WTC11 (cell line): ENCODE measurements around the gene SLC25A20.

Experiments
- CTCF ChIP-seq: fragments of 200-600 bp; IDR thresholded peaks from 2 replicates; pipeline ENCODE4 v1.8.0; 2022; ENCODE audit warnings: antibody characterized with exemption
- E2F4 ChIP-seq: sonication (generic); formaldehyde crosslinking; IDR thresholded peaks from 2 replicates; pipeline ENCODE4 v1.8.1; 2022; ENCODE audit warnings: low read depth, mild to moderate bottlenecking, moderate library complexity, missing genetic modification reagents, borderline replicate concordance
- ELF4 ChIP-seq: sonication (generic); formaldehyde crosslinking; IDR thresholded peaks from 2 replicates; pipeline ENCODE4 v1.8.1; 2022; ENCODE audit warnings: low read depth, mild to moderate bottlenecking, moderate library complexity, missing genetic modification reagents
- FOXP1 ChIP-seq: sonication (generic); formaldehyde crosslinking; IDR thresholded peaks from 2 replicates; pipeline ENCODE4 v1.8.0; 2022; ENCODE audit warnings: missing genetic modification reagents, mild to moderate bottlenecking, moderate library complexity, borderline replicate concordance
- FOXP4 ChIP-seq: sonication (generic); formaldehyde crosslinking; IDR thresholded peaks from 2 replicates; pipeline ENCODE4 v1.8.0; 2022; ENCODE audit warnings: mild to moderate bottlenecking, missing genetic modification reagents
- IRF2 ChIP-seq: sonication (generic); formaldehyde crosslinking; IDR thresholded peaks from 2 replicates; pipeline ENCODE4 v1.8.0; 2022; ENCODE audit warnings: low read depth, missing genetic modification reagents, borderline replicate concordance
- JUN ChIP-seq: sonication (generic); formaldehyde crosslinking; IDR thresholded peaks from 2 replicates; pipeline ENCODE4 v1.8.0; 2023; ENCODE audit warnings: mild to moderate bottlenecking, missing genetic modification reagents
- MAX ChIP-seq: sonication (generic); formaldehyde crosslinking; IDR thresholded peaks from 2 replicates; pipeline ENCODE4 v1.8.0; 2022; ENCODE audit warnings: mild to moderate bottlenecking, missing genetic modification reagents
- SMAD4 ChIP-seq: sonication (generic); formaldehyde crosslinking; IDR thresholded peaks from 2 replicates; pipeline ENCODE4 v1.8.0; 2022; ENCODE audit warnings: mild to moderate bottlenecking, missing genetic modification reagents
- TP53 ChIP-seq: sonication (generic); formaldehyde crosslinking; IDR thresholded peaks from 2 replicates; pipeline ENCODE4 v1.8.1; 2023; ENCODE audit warnings: mild to moderate bottlenecking, missing genetic modification reagents
- USF2 ChIP-seq: sonication (generic); formaldehyde crosslinking; IDR thresholded peaks from 2 replicates; pipeline ENCODE4 v1.8.1; 2023; ENCODE audit warnings: mild to moderate bottlenecking, missing genetic modification reagents, moderate library complexity

- no peak for TF ChIP-seq CTCF
- no peak for TF ChIP-seq ELF4 (CRISPR knock-in tag)
- no peak for TF ChIP-seq MAX (CRISPR knock-in tag)
- no peak for TF ChIP-seq E2F4 (CRISPR knock-in tag)
- no peak for TF ChIP-seq USF2
- TF ChIP-seq TP53 (CRISPR knock-in tag) = no peak
- TF ChIP-seq IRF2 (CRISPR knock-in tag) = no peak
- TF ChIP-seq SMAD4 = no peak
- TF ChIP-seq FOXP4 (CRISPR knock-in tag) = no peak
- no peak for TF ChIP-seq JUN
- no peak for TF ChIP-seq FOXP1 (CRISPR knock-in tag)
Observed at GRCh38 chr3:48820612-48821324, 77.9 kb downstream of the SLC25A20 start.
